DMS53 treated with DMSO at 0.1 percent for 48 hours (cell line): Measurements from ENCODE around the gene FAM107B.

Experiments used
- DNase-seq: peaks from one replicate; lab custom pipeline; 2025; ENCODE audit not compliant: unreplicated experiment; lab: John Stamatoyannopoulos, UW

FAM107B gene

DNA sequence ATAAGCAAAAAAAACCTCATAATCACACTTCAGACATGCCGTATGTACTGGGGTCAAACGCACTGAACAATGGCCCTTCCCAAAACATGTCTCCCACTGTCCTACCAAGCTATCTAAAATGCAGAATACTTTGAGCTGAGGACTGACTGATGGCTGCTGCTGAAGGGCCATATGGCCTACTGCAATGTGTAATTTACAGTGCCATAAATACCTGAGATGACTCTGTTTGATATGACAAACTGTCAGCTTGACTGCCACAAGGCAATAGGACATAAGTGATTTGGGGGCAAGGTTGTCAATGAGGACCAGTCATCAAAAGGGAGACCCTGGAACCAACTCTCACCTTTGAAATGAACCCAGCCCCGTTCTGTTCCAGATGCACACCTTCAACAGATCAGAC is 256.5 kb downstream of the FAM107B start:
- no peak for DNase-seq

DNA sequence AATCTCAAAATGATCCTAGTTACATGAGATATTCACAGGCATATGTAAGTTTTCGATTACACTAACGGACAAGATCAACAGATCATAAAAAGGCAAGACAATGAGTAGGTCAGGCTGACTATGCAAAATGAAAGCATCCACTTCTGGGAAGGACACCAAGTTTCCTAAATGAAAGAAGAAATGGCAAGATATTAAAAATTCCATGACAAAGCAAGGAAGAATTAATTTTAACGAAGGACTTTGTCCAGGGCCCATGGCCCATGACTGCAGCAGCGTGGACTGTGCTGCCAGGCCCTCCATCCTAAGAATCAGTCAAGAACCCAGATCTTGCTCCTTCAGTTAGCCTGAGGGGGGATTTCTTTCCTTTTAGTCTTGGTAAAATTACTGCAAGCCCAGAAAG is 261.6 kb downstream of the FAM107B start:
- DNase-seq: no peak

DNA sequence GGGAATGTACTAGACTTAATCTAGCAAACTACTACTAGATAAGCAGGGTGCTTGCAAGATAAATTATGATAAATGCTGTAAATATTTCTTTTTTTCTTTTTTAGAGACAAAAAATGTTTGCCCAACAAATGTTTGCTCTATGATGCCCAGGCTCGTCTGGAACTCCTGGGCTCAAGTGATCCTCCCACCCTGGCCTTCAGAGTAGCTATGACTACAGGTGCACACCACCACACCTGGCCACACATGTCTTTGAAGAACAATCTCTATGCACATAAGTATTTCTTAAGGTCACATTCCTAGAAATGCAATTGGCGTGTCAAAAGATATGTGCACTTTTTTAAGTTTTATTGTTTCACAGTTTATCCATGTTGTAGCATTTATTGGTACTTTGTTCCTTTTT is 264.4 kb downstream of the FAM107B start:
- DNase-seq: no peak

DNA sequence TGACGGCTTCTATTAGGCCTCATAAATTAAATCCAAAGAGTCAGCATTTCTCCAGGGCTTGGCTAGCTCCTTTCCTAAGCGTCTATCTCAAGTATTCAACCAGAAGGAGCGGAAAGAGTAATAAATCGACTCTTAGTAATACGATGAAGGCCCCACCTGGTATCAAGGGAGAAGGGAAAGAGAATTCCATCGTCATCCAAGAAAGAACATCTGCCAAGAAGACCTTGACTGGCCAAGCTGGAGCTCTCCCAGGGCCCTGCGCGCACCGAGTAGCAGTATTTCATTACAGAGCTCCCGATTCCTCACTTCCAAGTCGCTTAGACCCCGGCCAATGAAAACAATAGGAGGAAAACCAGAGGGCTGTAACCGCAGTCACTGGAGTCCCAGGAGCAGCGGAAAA is 266.0 kb downstream of the FAM107B start:
- no peak for DNase-seq

DNA sequence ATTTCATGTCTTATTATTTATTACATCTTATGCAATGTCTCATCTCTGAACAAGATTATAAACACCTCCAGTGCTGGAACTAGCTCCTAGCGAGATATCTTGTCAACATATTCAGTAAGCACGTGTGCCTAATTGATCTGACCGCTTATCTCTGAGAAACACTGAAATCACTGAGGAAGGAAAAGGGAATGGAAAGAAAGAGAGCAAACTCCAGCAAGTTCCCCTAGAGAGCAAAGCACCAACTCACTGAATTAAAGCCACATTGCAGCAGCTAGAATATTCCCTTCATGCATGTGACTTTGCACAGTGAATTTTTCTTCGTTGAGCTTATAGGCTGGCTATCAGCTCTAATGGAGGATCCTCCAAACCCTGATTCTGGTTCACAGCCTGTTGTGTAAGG is 266.9 kb downstream of the FAM107B start:
- DNase-seq: no peak

DNA sequence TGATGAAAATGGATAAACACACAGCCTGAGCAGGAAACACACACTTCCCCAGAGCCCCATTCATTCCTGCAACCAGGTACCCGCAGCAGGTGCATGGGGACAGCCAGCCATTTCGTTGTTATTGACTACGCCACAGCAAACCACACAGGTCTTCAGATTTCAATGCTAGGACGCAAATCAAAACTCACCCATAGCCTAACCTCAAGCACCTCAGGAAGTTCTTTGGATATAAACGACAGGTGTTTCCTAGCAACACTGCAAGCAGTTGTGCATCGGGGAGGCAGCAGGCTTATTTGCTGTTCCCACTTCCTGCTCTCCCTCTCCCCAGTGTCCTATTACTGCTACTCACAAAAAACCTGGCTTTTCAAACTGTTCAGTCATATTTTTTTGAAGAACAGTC is 267.5 kb downstream of the FAM107B start:
- DNase-seq: peak; percentile 91

DNA sequence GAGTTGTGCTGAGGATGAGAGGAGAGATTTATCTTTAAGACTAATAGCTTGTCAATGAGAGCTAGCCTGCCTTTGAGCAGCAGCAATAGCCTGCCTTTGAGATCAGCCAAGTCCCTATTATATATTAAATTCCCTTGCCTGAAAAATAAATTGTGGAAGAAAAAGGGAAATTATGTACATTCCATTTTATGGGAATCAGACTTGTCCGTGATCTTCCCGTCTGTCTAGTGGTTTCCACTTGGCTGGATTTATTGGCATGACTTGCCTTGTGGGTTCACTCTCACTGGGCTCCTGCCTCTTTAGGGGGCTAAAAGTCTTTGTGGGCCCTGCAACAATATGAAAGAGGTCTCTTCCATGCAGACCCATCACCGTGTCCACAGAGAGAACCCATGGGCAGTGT is 272.3 kb downstream of the FAM107B start:
- no peak for DNase-seq

DNA sequence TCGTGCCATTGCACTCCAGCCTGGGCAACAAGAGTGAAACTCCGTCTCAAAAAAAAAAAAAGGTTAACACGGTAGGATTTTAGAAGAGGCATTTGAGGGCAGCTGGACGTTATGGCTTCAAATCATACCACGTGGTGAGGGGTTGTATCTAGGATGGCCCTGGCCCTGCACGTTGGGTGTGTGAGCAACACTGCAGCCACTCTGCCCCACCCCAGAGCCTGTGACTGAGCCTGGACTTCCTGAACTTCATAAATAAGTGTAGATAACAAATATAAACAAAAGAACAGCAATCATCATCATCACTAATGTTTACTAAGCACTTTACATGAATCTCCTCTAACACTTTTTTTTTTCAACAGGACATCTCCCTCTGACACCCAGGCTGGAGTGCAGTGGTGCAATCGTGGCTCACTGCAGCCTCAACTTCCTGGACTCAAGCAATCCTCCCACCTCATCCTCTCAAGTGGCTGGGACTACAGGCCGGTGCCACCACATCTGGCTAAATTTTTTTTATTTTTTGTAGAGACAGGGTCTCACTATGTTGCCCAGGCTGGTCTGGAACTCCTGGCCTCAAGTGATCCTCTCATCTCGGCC is 274.4 kb downstream of the FAM107B start:
- DNase-seq: peak; percentile 21

DNA sequence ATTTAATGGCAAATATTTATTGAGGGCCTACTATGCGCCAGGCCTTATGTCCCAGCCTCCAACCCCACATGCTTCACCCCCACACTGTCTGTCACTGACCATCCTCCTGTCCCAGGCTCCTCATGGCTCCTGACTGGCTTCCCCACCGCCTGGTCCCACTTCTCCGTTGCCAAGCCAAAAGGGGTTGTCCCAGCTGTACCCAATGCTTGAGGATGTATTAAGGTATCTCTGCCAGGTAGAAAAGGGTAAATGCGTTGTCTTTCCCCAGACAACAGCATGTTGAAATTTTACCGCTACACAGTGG is 275.1 kb downstream of the FAM107B start:
- DNase-seq: no peak

DNA sequence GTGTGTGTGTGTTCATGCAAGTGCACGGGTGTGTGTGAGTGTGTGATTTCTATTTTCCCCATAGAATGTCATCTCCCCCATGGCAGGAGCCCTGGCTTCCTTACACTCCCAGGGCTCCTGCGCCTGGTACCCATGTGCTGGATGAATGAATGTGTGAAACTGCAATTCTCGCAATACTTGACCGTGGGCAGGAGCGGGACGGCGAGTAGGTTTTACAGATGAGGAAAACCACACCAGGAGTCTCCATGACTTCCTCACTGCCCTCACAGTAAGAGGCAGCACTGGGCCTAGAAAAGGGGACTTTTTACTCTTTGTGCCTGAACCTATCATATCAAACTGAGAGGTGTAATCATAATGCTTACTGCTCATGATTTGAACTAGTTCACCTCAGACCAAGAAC is 276.4 kb downstream of the FAM107B start:
- no peak for DNase-seq

DNA sequence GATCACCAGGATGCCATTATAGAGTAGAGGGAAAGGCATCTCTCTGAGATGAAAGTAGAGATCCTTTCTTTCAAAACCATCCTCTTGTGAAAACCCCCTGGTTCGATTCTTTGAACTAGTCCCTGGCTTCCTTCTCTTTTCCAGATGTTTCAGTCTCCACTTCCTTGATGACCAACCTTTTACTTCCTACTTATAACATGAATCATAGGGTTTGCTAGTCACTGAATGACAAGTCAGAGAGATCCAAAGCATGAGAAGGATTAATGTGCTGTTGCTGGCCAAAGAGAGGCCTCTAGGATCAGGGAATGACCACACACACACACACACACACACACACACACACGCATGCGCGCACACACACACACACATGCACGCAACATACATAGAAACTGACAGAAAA is 282.9 kb downstream of the FAM107B start:
- DNase-seq: no peak

DNA sequence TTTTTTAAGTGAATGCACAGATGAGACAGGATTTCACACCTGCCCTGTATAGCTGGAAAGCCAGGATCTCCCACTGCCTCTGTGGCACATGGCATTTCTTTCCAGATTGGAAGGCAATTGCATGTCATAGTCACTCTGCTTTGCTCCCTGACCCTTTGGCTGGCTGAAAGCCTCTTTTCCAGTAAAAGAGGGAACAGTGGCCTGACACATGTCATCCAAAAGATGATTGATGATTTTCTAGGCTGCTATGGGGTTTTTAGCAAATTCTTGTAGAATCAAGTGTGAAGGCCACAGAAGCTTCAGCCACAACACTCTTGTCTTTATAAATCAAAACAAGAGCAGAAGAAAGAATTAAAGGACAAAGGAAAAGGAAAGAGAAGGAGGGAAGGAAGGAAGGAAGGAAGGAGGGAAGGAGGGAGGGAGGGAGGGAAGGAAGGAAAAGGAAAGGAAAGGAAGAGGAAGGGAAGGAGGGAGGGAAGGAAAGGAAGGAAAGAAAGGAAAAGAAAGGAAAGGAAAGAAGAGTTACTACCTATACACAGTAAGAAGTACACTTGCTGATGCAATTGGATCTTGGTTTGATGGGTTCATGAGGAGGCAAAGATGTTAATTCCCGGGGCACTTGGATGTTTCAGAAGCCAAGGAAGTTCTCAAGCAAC is 285.0 kb downstream of the FAM107B start:
- DNase-seq: no peak

DNA sequence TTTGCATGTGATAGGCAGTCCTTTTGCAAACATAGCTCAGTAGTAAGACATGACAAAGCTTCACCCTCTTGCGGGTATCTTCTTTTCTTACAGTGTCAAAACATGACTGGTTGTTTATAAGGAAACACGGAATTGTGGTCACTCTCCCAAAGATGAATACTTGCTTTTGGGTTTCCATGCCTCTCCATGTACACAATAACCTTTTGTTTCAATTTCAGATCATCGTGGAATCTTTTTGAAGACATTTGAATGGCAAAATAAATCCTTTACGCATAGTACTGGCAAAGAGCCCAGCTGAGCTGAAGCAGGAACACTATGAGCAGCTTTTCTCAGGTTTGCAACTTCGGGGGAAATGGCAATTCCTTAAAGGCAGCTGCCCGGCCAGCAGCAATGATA is 287.2 kb downstream of the FAM107B start:
- DNase-seq: no peak

DNA sequence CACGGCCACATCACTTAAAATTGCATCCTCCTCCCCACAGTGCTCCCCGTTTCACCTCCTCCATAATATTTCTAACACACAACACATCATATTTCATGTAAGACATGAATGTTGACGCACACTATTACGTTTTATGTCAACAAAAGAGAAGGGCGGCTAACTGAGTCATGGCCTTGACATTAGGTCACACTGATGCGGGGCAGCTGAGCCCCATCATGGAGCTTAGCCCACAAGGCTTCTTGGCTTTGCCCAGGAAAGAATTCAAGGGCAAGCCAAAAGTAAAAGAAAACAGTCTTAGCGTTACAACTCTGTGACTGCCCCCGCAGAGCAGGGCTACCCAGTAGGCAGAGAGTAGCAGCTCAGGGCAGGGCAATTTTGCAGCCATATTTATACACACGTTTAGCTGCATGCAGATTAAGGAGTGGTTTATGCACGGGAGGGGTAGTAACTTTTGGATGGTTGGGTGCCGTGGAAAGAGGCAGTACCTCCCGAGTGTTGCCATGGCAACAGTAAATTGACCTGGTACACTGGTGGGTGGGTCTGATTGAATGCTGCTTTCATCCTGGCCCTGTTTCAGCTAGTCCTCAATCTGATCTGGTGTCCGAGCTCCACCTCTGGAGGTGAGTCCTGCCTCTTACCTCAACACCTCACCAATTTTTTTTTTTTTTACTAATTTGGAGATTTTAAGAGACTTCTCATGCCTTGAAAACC is 287.8 kb downstream of the FAM107B start:
- no peak for DNase-seq

DNA sequence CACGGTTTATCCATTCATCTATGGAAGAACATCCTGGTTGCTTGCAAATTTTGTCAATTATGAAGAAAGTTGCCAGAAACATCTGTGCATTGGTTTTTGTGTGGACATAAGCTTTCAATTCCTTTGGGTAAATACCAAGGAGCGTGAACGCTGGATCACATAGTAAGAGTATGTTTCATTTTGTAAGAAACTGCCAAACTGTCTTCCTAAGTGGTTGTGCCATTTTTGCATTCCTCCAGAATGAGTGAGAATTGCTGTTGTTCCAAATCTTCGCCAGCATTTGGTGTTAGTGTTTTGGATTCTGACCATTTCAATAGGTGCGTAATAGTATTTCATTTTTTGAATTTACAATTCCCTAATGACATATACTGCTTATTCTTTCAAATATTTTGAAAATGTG is 288.7 kb downstream of the FAM107B start:
- no peak for DNase-seq

DNA sequence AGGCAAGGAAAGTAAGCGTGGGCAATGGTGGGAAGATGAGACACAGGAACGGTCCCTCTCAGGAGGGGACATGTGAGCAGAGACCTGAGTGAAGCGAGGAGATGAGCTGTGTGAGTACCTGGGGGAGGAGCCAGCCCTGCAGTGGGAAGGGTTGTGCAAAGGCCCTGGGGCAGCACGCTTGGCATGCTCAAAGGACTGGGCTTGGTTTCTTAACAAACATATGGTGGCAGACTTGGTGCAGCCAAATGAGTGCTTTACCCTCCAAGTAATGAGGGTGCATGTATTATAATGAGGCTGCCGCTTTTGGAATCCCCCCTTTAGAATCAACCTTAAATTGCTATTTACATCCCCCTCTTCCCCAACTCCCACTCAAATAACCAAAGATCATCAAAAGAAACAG is 291.3 kb downstream of the FAM107B start:
- no peak for DNase-seq

DNA sequence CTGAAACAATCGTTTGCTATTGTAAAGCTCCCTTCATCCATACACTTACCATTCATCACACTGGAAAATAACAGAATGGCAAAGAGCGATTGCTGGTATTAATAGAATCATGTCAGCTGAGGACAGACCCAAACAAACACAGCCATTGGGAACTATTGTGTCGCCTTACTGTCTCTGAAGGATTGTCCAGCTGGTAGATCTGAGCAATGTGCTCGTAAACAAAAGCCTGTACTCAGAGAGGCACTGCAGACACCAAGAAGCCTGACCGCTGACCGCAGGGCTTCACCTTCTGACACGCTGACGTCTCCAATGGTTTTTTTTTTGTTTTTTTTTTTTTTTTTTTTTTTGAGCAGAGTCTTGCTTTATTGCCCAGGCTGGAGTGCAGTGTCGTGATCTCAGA is 292.9 kb downstream of the FAM107B start:
- DNase-seq: no peak

DNA sequence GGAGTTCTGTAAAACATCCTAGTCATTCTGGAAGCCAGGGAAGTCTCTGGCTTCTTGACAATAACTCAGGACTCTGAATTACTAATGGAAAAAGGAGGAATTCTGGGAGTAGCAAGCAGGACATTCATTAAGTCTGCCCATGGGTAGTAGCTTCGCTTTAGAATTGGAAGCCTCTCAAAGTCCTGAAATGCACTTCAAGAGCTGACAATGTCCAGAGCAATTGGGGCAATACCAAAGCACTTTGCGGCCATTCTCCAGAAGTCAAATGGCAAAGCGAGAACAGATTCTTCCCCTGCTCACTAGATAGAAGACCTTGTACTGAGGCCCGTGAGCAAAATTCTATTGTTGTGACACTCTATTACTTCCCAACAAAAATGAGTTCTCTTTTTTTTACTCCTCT is 293.7 kb downstream of the FAM107B start:
- DNase-seq: no peak

DNA sequence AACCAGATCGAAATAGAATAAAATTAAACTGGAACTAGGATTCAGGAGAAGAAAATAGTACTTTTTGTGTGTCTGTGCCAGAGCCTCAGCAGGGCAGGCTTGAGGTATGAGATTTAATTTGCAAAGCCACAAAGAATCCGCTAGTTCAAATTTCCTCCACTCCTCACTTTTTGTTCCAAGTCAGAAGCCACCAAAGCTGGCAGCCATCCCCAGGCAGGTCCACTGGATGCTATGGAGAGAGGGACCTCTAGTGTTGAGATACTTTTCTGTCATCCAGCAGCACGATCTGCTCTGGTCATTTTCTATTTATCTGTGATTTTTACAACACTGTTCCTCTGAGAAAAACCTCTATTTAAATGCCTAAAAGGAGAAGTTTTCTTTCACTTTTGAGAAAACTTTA is 296.1 kb downstream of the FAM107B start:
- peak; percentile 63 for DNase-seq

DNA sequence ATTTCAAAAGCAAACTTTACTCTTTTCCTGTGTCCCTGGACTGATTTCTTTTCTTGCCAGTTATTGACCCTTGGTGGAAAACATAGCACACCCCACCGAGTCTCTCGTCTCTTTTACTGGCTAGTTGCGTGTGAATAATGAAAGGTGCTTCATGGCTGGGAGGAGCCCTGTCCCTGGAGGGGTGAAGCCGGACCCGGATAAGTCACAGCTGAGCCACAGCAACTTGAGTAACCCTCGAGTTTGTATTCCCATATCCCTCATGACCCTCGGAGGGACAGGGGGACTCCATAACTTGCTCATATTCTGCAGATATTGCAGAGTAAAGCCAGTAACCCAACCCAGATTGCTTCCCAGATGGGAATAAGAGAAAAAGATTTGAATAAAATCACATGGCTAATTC is 296.5 kb downstream of the FAM107B start:
- no peak for DNase-seq

DNA sequence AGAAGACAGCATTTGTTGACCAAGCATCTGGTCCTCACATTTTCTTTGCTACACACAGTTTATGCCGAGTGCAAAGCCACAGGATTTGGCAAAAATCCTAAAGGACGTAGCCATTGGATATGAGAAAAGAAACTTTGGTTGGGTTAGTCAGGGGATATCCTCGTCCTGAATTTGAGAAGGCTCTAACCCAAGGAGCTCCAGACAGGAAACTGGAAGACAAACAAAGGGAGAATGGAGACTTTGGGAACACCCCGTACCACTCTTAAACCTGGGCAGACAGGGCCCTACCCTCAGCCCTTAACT is 297.3 kb downstream of the FAM107B start:
- no peak for DNase-seq

DNA sequence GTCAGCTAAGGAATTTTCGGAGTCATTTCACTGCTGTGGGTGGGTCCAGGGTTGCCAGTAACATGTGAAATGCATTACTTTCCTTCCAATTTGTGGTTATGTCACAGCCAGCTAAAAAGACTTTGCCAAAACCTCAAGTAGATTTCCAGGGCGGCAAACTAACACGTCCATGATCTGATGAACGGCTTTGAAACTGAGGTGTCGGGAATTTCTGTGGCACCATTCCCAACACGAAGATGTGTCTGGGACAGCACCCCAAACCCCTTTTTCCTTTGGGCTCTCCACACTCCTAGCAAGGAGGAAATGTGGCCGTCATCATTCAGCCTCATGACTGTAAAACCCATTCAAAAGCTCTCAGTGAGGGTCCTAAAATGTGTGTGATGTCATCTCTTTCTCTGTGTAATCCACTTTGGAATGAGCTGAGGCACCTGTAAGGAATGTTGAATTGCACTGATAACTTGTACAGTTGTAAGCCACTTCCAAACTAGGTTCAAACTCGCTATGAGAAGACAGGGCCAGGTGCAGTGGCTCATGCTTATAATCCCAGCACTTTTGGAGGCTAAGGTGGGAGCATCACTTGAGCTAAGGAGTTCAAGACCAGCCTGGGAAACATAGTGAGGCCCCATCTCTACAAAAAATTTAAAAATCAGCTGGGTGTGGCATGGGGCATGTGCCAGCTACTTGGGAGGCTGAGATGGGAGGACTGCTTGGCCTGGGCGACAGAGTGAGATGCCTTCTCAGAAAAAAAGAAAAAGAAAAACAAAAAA is 297.9 kb downstream of the FAM107B start:
- no peak for DNase-seq
